ENCODE measurements around the gene LDLRAD3. TPM values are rescaled to one million over a fixed set of nuclear protein-coding genes. Genes with fewer than 3 reads are reported as not detected.

LDLRAD3 gene
- total RNA-seq, 5 donors from 2014 or later (not counting 1 experiment from before 2014, with no cell fraction given) = 0.18 to 0.22 TPM; not detected in 3

DNA sequence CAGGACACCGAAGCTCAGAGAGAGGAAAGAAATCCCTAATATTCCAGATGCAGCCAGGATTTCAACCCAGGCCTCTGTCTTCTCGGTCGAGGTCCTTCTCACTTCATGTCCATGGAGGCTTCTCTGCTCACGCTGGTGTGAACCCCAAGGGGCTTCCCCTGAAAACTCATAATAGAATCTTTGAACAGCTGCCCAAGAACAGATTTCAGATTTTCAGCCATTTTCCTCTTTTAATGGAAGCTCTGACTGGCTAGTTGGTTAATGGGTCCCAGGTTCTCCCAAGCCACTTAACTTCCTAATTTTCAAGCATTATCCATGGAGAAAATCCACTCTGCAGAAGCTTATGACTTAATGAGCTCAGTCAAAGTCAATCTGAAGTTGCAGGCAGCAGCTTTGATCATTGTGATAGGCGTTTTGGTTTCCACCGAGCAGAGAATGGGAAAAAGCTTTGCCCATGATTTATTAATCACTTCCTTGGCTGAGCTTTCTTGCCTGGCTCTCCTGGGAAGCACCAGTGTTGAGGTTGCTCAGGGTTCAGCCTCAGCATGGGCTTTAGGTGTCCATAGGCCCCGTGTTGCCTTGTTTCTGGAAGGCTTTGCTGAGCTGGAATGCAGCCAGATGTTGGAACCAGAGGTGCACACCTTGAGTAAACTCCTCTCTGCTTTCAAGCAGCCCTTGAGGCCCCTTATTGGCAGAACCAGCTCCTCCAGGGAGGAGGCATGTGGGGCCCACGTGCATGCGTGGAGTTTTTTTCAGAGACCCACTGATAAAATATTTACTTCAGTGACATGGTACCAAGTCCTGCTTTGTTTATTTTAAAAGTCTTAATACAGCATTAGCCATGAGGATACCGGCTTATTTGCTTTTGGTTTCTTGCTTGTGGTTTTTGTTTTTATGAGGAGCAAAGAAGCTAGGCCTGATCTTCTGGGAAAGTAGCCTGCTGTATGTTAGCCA, 25.5 kb downstream of the LDLRAD3 start:
- no peaks in the 10 kb centered on the region for H3K4me1 ChIP-seq (ENCODE audit: control insufficient read depth in 1 of 2, extremely low read depth in 1 of 2, insufficient read depth in 2 of 2, low read length in 2 of 2)
- Mint-ChIP-seq H3K4me1 (no peaks in the 10 kb centered on the region), H3K27ac (no peak overlapping the region), H3K36me3 (no peaks in the 10 kb centered on the region), H3K27me3 (peaks cover 1 to 12% of the 10 kb centered on the region in 2 donors), H3K9me3 (peaks cover 0 to 3% (median 0%) of the 10 kb centered on the region in 3 donors), H3K4me3 (no peak overlapping the region)
- no peak overlapping the region for H3K4me3 ChIP-seq (ENCODE audit: control insufficient read depth in 1 of 2, extremely low read depth in 1 of 2, low read length in 1 of 2)
- no peaks in the 10 kb centered on the region for H3K36me3 ChIP-seq (ENCODE audit: control insufficient read depth in 2 of 2, extremely low read depth in 1 of 2, insufficient read depth in 1 of 2, low read length in 1 of 2)
- no peak for ATAC-seq (replicated peaks in 1 of 4)
- H3K27me3 ChIP-seq (replicated peaks in 1 of 2; ENCODE audit: control insufficient read depth in 2 of 2, extremely low read depth in 1 of 2, insufficient read depth in 2 of 2, low read length in 1 of 2) = peaks cover 0 to 3% of the 10 kb centered on the region in 2 experiments
- CTCF ChIA-PET = no interaction called here
- WGBS (ENCODE audit: insufficient coverage) = 51% methylated on average over 6 of the region's 10 CpGs
- DNase-seq = no peak
- H3K27ac ChIP-seq (ENCODE audit: low read length) = no peak overlapping the region
- no peaks in the 10 kb centered on the region for H3K9me3 ChIP-seq
- POLR2A ChIA-PET = no interaction called here

- H3K9me3 Mint-ChIP-seq = peaks cover 0 to 4% (median under 1%) of the 10 kb centered on the region in 3 donors
- no peak for ATAC-seq (replicated peaks in 1 of 4)
- H3K4me1 Mint-ChIP-seq = no peaks in the 10 kb centered on the region
These were observed 26.6 kb downstream of the LDLRAD3 start for GRCh38 chr11:35970445-35970844.

DNA sequence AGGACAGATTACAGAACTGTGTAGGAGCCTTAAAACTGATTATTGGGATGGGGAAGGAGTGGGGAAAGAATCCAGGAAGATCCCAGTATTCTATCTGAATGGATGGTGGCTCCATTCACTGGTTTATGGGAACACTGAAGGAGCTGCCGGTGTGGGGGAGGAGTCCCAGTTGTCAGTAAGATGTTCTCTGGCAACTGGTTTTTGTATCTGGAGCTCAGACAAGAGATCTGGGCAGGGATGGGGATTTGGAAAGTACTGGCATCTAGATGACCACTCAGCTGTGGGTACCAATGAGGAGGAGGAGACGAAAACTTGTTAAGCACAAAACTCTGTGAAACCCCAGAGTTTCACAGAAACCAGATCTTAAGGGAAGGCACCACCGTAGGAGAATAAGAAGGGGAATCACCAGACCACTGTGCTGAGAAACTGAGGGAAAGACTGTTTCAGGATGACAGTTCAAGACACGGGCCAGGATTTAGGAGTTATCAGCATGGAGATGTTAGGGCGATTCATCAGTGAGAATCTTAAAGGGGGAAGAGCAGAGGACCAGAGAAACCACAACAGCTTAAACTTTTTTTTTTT, 28.1 kb downstream of the LDLRAD3 start:
- ATAC-seq (replicated peaks in 1 of 4) = no peak
- DNase-seq = no peak
- Mint-ChIP-seq H3K4me3 (no peak overlapping the region), H3K27me3 (peaks cover 6 to 17% of the 10 kb centered on the region in 2 donors), H3K9me3 (peaks cover 0 to 4% (median 3%) of the 10 kb centered on the region in 3 donors), H3K27ac (no peak overlapping the region), H3K36me3 (no peaks in the 10 kb centered on the region), H3K4me1 (no peaks in the 10 kb centered on the region)
- ChIA-PET POLR2A (no interaction called here), CTCF (no interaction called here)
- no peaks in the 10 kb centered on the region for H3K9me3 ChIP-seq
- WGBS (ENCODE audit: insufficient coverage) = 59% methylated on average over 3 of the region's 5 CpGs
- no peaks in the 10 kb centered on the region for H3K36me3 ChIP-seq (ENCODE audit: control insufficient read depth in 2 of 2, extremely low read depth in 1 of 2, insufficient read depth in 1 of 2, low read length in 1 of 2)
- no peak overlapping the region for H3K4me3 ChIP-seq (ENCODE audit: control insufficient read depth in 1 of 2, extremely low read depth in 1 of 2, low read length in 1 of 2)
- H3K4me1 ChIP-seq (ENCODE audit: control insufficient read depth in 1 of 2, extremely low read depth in 1 of 2, insufficient read depth in 2 of 2, low read length in 2 of 2) = no peaks in the 10 kb centered on the region
- no peak overlapping the region for H3K27ac ChIP-seq (ENCODE audit: low read length)
- H3K27me3 ChIP-seq (replicated peaks in 1 of 2; ENCODE audit: control insufficient read depth in 2 of 2, extremely low read depth in 1 of 2, insufficient read depth in 2 of 2, low read length in 1 of 2) = no peaks in the 10 kb centered on the region

More at GRCh38 chr11:35970445-35970844, 26.6 kb downstream of the LDLRAD3 start:
- Mint-ChIP-seq H3K27ac (no peak overlapping the region), H3K36me3 (no peaks in the 10 kb centered on the region), H3K4me3 (no peak overlapping the region), H3K27me3 (peaks cover 1 to 9% of the 10 kb centered on the region in 2 donors)
- no peak for DNase-seq
- Histone ChIP-seq H3K36me3 (ENCODE audit: control insufficient read depth in 2 of 2, extremely low read depth in 1 of 2, insufficient read depth in 1 of 2, low read length in 1 of 2) (no peaks in the 10 kb centered on the region), H3K27me3 (replicated peaks in 1 of 2; ENCODE audit: control insufficient read depth in 2 of 2, extremely low read depth in 1 of 2, insufficient read depth in 2 of 2, low read length in 1 of 2) (no peaks in the 10 kb centered on the region), H3K4me1 (ENCODE audit: control insufficient read depth in 1 of 2, extremely low read depth in 1 of 2, insufficient read depth in 2 of 2, low read length in 2 of 2) (no peaks in the 10 kb centered on the region), H3K27ac (ENCODE audit: low read length) (no peak overlapping the region), H3K4me3 (ENCODE audit: control insufficient read depth in 1 of 2, extremely low read depth in 1 of 2, low read length in 1 of 2) (no peak overlapping the region), H3K9me3 (no peaks in the 10 kb centered on the region)
- CTCF ChIA-PET = no interaction called here
- POLR2A ChIA-PET = no interaction called here
- 86% methylated on average over 1 of the region's 3 CpGs for WGBS (ENCODE audit: insufficient coverage)

- ChIA-PET POLR2A (no interaction called here), CTCF (interaction anchor here in 1 of 2 donors (0.6 kb wide), 1 partner anchor 117 kb away, joined by 3 read pairs; no protein-coding TSS in a partner anchor)
- no peaks in the 10 kb centered on the region for H3K4me1 Mint-ChIP-seq
These were observed 31.2 kb downstream of the LDLRAD3 start for GRCh38 chr11:35974882-35975589.

GRCh38 chr11:35976434-35976833, 32.6 kb downstream of the LDLRAD3 start:
- no CpG with 5 or more reads among the region's 6 CpGs for WGBS (ENCODE audit: insufficient coverage)
- Mint-ChIP-seq H3K4me3 (no peak overlapping the region), H3K27ac (no peak overlapping the region), H3K36me3 (no peaks in the 10 kb centered on the region), H3K9me3 (peaks cover 0 to 4% (median 3%) of the 10 kb centered on the region in 3 donors), H3K27me3 (peaks cover 9 to 15% of the 10 kb centered on the region in 2 donors), H3K4me1 (no peaks in the 10 kb centered on the region)
- H3K9me3 ChIP-seq = no peaks in the 10 kb centered on the region
- ChIA-PET CTCF (interaction anchor here in 1 of 2 donors (0.6 kb wide), 1 partner anchor 436 kb away, joined by 4 read pairs; no protein-coding TSS in a partner anchor), POLR2A (no interaction called here)
- no peaks in the 10 kb centered on the region for H3K36me3 ChIP-seq (ENCODE audit: control insufficient read depth in 2 of 2, extremely low read depth in 1 of 2, insufficient read depth in 1 of 2, low read length in 1 of 2)
- DNase-seq = no peak
- H3K27me3 ChIP-seq (replicated peaks in 1 of 2; ENCODE audit: control insufficient read depth in 2 of 2, extremely low read depth in 1 of 2, insufficient read depth in 2 of 2, low read length in 1 of 2) = no peaks in the 10 kb centered on the region
- H3K4me1 ChIP-seq (ENCODE audit: control insufficient read depth in 1 of 2, extremely low read depth in 1 of 2, insufficient read depth in 2 of 2, low read length in 2 of 2) = no peaks in the 10 kb centered on the region
- H3K4me3 ChIP-seq (ENCODE audit: control insufficient read depth in 1 of 2, extremely low read depth in 1 of 2, low read length in 1 of 2) = no peak overlapping the region
- no peak for ATAC-seq (replicated peaks in 1 of 4)
- no peak overlapping the region for H3K27ac ChIP-seq (ENCODE audit: low read length)

More at GRCh38 chr11:35974882-35975589, 31.2 kb downstream of the LDLRAD3 start:
- no peaks in the 10 kb centered on the region for H3K4me1 ChIP-seq (ENCODE audit: control insufficient read depth in 1 of 2, extremely low read depth in 1 of 2, insufficient read depth in 2 of 2, low read length in 2 of 2)
- no peak overlapping the region for H3K4me3 Mint-ChIP-seq
- H3K9me3 Mint-ChIP-seq = peaks cover 0 to 4% (median 3%) of the 10 kb centered on the region in 3 donors
- peaks cover 9 to 17% of the 10 kb centered on the region in 2 donors for H3K27me3 Mint-ChIP-seq
- no peak overlapping the region for H3K27ac ChIP-seq (ENCODE audit: low read length)
- H3K36me3 Mint-ChIP-seq = no peaks in the 10 kb centered on the region
- ATAC-seq (replicated peaks in 1 of 4) (no peak), DNase-seq (no peak)
- no peaks in the 10 kb centered on the region for H3K27me3 ChIP-seq (replicated peaks in 1 of 2; ENCODE audit: control insufficient read depth in 2 of 2, extremely low read depth in 1 of 2, insufficient read depth in 2 of 2, low read length in 1 of 2)
- no peaks in the 10 kb centered on the region for H3K9me3 ChIP-seq
- no peaks in the 10 kb centered on the region for H3K36me3 ChIP-seq (ENCODE audit: control insufficient read depth in 2 of 2, extremely low read depth in 1 of 2, insufficient read depth in 1 of 2, low read length in 1 of 2)
- H3K4me3 ChIP-seq (ENCODE audit: control insufficient read depth in 1 of 2, extremely low read depth in 1 of 2, low read length in 1 of 2) = no peak overlapping the region
- H3K27ac Mint-ChIP-seq = no peak overlapping the region
- 80% methylated on average over 1 of the region's 3 CpGs for WGBS (ENCODE audit: insufficient coverage)

DNA sequence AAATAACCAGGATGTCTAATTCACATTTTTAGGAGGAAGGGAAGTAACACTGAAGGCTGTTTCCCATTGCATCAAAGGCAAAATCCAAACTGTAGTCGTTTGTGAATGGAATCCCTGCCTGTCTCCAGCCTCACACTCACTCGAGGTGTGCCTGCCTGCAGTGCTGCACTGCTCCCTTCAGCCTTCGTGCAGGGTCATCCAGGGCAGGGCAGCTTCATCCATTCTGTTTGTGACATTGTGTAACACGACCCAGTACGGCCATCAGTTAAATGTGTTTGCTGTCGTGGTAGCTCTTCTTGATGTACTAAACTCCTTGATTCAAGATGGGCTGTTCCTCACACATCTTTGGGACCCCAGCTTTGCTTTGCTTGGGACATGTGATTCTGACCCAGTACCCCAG, 34.3 kb downstream of the LDLRAD3 start:
- Mint-ChIP-seq H3K9me3 (peaks cover 0 to 4% (median 3%) of the 10 kb centered on the region in 3 donors), H3K27ac (no peak overlapping the region), H3K27me3 (peaks cover 8 to 12% of the 10 kb centered on the region in 2 donors), H3K36me3 (no peaks in the 10 kb centered on the region), H3K4me1 (no peaks in the 10 kb centered on the region), H3K4me3 (no peak overlapping the region)
- POLR2A ChIA-PET = no interaction called here
- no peak for ATAC-seq (replicated peaks in 1 of 4)
- Histone ChIP-seq H3K4me1 (ENCODE audit: control insufficient read depth in 1 of 2, extremely low read depth in 1 of 2, insufficient read depth in 2 of 2, low read length in 2 of 2) (no peaks in the 10 kb centered on the region), H3K36me3 (ENCODE audit: control insufficient read depth in 2 of 2, extremely low read depth in 1 of 2, insufficient read depth in 1 of 2, low read length in 1 of 2) (no peaks in the 10 kb centered on the region), H3K27me3 (replicated peaks in 1 of 2; ENCODE audit: control insufficient read depth in 2 of 2, extremely low read depth in 1 of 2, insufficient read depth in 2 of 2, low read length in 1 of 2) (no peaks in the 10 kb centered on the region), H3K4me3 (ENCODE audit: control insufficient read depth in 1 of 2, extremely low read depth in 1 of 2, low read length in 1 of 2) (no peak overlapping the region), H3K9me3 (no peaks in the 10 kb centered on the region), H3K27ac (ENCODE audit: low read length) (no peak overlapping the region)
- CTCF ChIA-PET = interaction anchor here in 1 of 2 donors (0.6 kb wide), 1 partner anchor 91 kb away, joined by 3 read pairs; no protein-coding TSS in a partner anchor
- DNase-seq = no peak
- 56% methylated on average over 3 of the region's 6 CpGs for WGBS (ENCODE audit: insufficient coverage)

Measured in T-cell (primary cell).